ENCODE measurements around the gene PKNOX1. TPM values are rescaled to one million over a fixed set of nuclear protein-coding genes. Genes with fewer than 3 reads are reported as not detected.
"Not testable (repeated sequence)": the region's sequence is repeated elsewhere in the genome, so short reads cannot be mapped to it uniquely, and the experiment has no call there.

Gene PKNOX1
- total RNA-seq, 1 experiment from 2014 or later = 43.4 TPM

- not testable (repeated sequence) for H3K56ac ChIP-seq (ENCODE audit: insufficient read length, low read depth, low read length); H4K20me1 ChIP-seq (ENCODE audit: control insufficient read depth, insufficient read depth, insufficient read length); H2AFZ ChIP-seq (ENCODE audit: low read length); H3K23ac ChIP-seq (ENCODE audit: insufficient read length, low read depth, low read length); H3K4me1 ChIP-seq (ENCODE audit: insufficient read depth, low read length); H3K18ac ChIP-seq (ENCODE audit: insufficient read length, low read depth, low read length); H3K36me3 Mint-ChIP-seq (ENCODE audit: insufficient read depth in 1 of 3, low read depth in 3 of 3); H3T11ph ChIP-seq (ENCODE audit: low read length); H3K23me2 ChIP-seq (ENCODE audit: insufficient read length, low read depth, low read length, poor library complexity, severe bottlenecking); H2BK20ac ChIP-seq (ENCODE audit: low read depth, low read length, poor library complexity, severe bottlenecking); H3K4me3 Mint-ChIP-seq; H3K9me3 Mint-ChIP-seq; H3K27ac Mint-ChIP-seq; H3K4me2 ChIP-seq (ENCODE audit: insufficient read depth, insufficient read length, low read length); DNase-seq; H3K4ac ChIP-seq (ENCODE audit: low read depth, low read length); H4K8ac ChIP-seq (replicated peaks; ENCODE audit: insufficient read length, low read depth, low read length); H3K27me3 Mint-ChIP-seq (ENCODE audit: low read depth); H3K27me3 ChIP-seq (ENCODE audit: insufficient read depth, low read length); H3K27ac ChIP-seq (ENCODE audit: insufficient read length, low read depth, low read length); H3K14ac ChIP-seq (ENCODE audit: insufficient read depth, low read length); H3K79me1 ChIP-seq (ENCODE audit: insufficient read depth, low read depth, low read length, poor library complexity, severe bottlenecking); H3K4me1 Mint-ChIP-seq; H2BK5ac ChIP-seq (ENCODE audit: insufficient read length, low read length); H2BK15ac ChIP-seq (ENCODE audit: low read depth, low read length); H3K9ac ChIP-seq (ENCODE audit: extremely low read depth, insufficient read length, low read length); H3K79me2 ChIP-seq (ENCODE audit: insufficient read depth, low read length); H3K9me3 ChIP-seq (ENCODE audit: control insufficient read depth, low read depth, low read length); H2BK120ac ChIP-seq (ENCODE audit: low read depth, low read length, poor library complexity, severe bottlenecking); H2BK12ac ChIP-seq (ENCODE audit: insufficient read length, low read depth, low read length); H4K91ac ChIP-seq (ENCODE audit: insufficient read length, low read depth, low read length); H4K5ac ChIP-seq (ENCODE audit: insufficient read length, low read depth, low read length); H2AK5ac ChIP-seq (ENCODE audit: insufficient read length, low read length)
- WGBS (ENCODE audit: extremely low coverage, insufficient read length, low lambda C conversion rate) = no CpG with 5 or more reads among the region's 5 CpGs
Observed at GRCh38 chr21:43042169-43042568, 67.8 kb downstream of the PKNOX1 start.

- not testable (repeated sequence) for H3K36me3 Mint-ChIP-seq (ENCODE audit: insufficient read depth in 1 of 3, low read depth in 3 of 3); H3K4me1 Mint-ChIP-seq; H2AK5ac ChIP-seq (ENCODE audit: insufficient read length, low read length); H2BK20ac ChIP-seq (ENCODE audit: low read depth, low read length, poor library complexity, severe bottlenecking); H4K20me1 ChIP-seq (ENCODE audit: control insufficient read depth, insufficient read depth, insufficient read length); H3K27ac ChIP-seq (ENCODE audit: insufficient read length, low read depth, low read length); H3K18ac ChIP-seq (ENCODE audit: insufficient read length, low read depth, low read length); H2BK5ac ChIP-seq (ENCODE audit: insufficient read length, low read length); H3K23me2 ChIP-seq (ENCODE audit: insufficient read length, low read depth, low read length, poor library complexity, severe bottlenecking); H3K27me3 ChIP-seq (ENCODE audit: insufficient read depth, low read length); H3K14ac ChIP-seq (ENCODE audit: insufficient read depth, low read length); H4K5ac ChIP-seq (ENCODE audit: insufficient read length, low read depth, low read length); H3K9me3 ChIP-seq (ENCODE audit: control insufficient read depth, low read depth, low read length); H3K4ac ChIP-seq (ENCODE audit: low read depth, low read length); H4K8ac ChIP-seq (replicated peaks; ENCODE audit: insufficient read length, low read depth, low read length); H3T11ph ChIP-seq (ENCODE audit: low read length); H3K27me3 Mint-ChIP-seq (ENCODE audit: low read depth); H3K27ac Mint-ChIP-seq; H3K9me3 Mint-ChIP-seq; H3K79me2 ChIP-seq (ENCODE audit: insufficient read depth, low read length); H3K9ac ChIP-seq (ENCODE audit: extremely low read depth, insufficient read length, low read length); H2BK15ac ChIP-seq (ENCODE audit: low read depth, low read length); H3K23ac ChIP-seq (ENCODE audit: insufficient read length, low read depth, low read length); H3K4me3 Mint-ChIP-seq; H3K4me1 ChIP-seq (ENCODE audit: insufficient read depth, low read length); H3K56ac ChIP-seq (ENCODE audit: insufficient read length, low read depth, low read length); H3K79me1 ChIP-seq (ENCODE audit: insufficient read depth, low read depth, low read length, poor library complexity, severe bottlenecking); H4K91ac ChIP-seq (ENCODE audit: insufficient read length, low read depth, low read length); DNase-seq; H2BK120ac ChIP-seq (ENCODE audit: low read depth, low read length, poor library complexity, severe bottlenecking); H3K4me2 ChIP-seq (ENCODE audit: insufficient read depth, insufficient read length, low read length); H2BK12ac ChIP-seq (ENCODE audit: insufficient read length, low read depth, low read length); H2AFZ ChIP-seq (ENCODE audit: low read length)
- WGBS (ENCODE audit: extremely low coverage, insufficient read length, low lambda C conversion rate) = no CpG with 5 or more reads among the region's 14 CpGs
Observed at GRCh38 chr21:43043291-43043690, 68.9 kb downstream of the PKNOX1 start.

Data from H9 (cell line).